Astrocyte (in vitro differentiated cells and primary cell): ENCODE results near the gene TRAP1. TPM values are rescaled to one million over a fixed set of nuclear protein-coding genes. Genes with fewer than 3 reads are reported as not detected.
"Not testable (repeated sequence)": the region's sequence is repeated elsewhere in the genome, so short reads cannot be mapped to it uniquely, and the experiment has no call there.

Source experiments
- DNase-seq: peaks from one replicate; pipeline ENCODE4 v3.0.0-alpha.2; 2010; ENCODE audit warnings: low read depth
- FAIRE-seq: peaks from 2 replicates; lab custom pipeline; 2011; peaks lifted over from hg19 to GRCh38; lab: Jason Lieb, UNC
- H2AFZ ChIP-seq: 2 replicates; pipeline ENCODE4 v1.6.0; 2012; ENCODE audit warnings: low read depth, low read length, inconsistent platforms
- H3K27ac ChIP-seq: 2 replicates; pipeline ENCODE4 v1.5.1; 2011; ENCODE audit warnings: low read depth, low read length, inconsistent platforms
- H3K27me3 ChIP-seq: 2 replicates; pipeline ENCODE4 v1.6.0; 2011; ENCODE audit warnings: low read length, inconsistent platforms; ENCODE audit not compliant: insufficient read depth
- H3K36me3 ChIP-seq: 2 replicates; pipeline ENCODE4 v1.5.1; 2011; ENCODE audit warnings: low read length, inconsistent platforms; ENCODE audit not compliant: insufficient read depth
- H3K4me1 ChIP-seq: 2 replicates; pipeline ENCODE4 v1.5.1; 2011; ENCODE audit warnings: low read length, inconsistent platforms; ENCODE audit not compliant: insufficient read depth
- H3K4me2 ChIP-seq: 2 replicates; pipeline ENCODE4 v1.6.0; 2012; ENCODE audit warnings: low read length, inconsistent platforms
- H3K4me3 ChIP-seq: 2 replicates; pipeline ENCODE4 v1.5.1; 2011; ENCODE audit warnings: low read depth, mild to moderate bottlenecking, low read length, inconsistent platforms; ENCODE audit not compliant: insufficient read depth
- H3K79me2 ChIP-seq: 2 replicates; pipeline ENCODE4 v1.6.0; 2012; ENCODE audit warnings: mild to moderate bottlenecking, low read length, inconsistent platforms; ENCODE audit not compliant: insufficient read depth
- H3K9ac ChIP-seq: 2 replicates; pipeline ENCODE4 v1.6.0; 2012; ENCODE audit warnings: mild to moderate bottlenecking, low read length, inconsistent platforms
- H3K9me3 ChIP-seq: 2 replicates; pipeline ENCODE4 v1.5.1; 2012; ENCODE audit warnings: low read depth, mild to moderate bottlenecking, low read length, inconsistent platforms; ENCODE audit not compliant: insufficient read depth
- H4K20me1 ChIP-seq: 2 replicates; pipeline ENCODE4 v1.6.0; 2012; ENCODE audit warnings: low read length, inconsistent platforms; ENCODE audit not compliant: insufficient read depth
- H3K27ac Mint-ChIP-seq: one replicate; pipeline ENCODE4 v1.8.0; 2021; ENCODE audit warnings: mild to moderate bottlenecking, mixed read lengths; ENCODE audit not compliant: unreplicated experiment
- H3K27me3 Mint-ChIP-seq: one replicate; pipeline ENCODE4 v1.8.0; 2021; ENCODE audit warnings: low read depth, mixed read lengths; ENCODE audit not compliant: unreplicated experiment
- H3K36me3 Mint-ChIP-seq: one replicate; pipeline ENCODE4 v1.8.0; 2021; ENCODE audit warnings: low read depth, mixed read lengths; ENCODE audit not compliant: unreplicated experiment
- H3K4me1 Mint-ChIP-seq: one replicate; pipeline ENCODE4 v1.8.0; 2021; ENCODE audit warnings: low read depth, mixed read lengths; ENCODE audit not compliant: unreplicated experiment
- H3K4me3 Mint-ChIP-seq: one replicate; pipeline ENCODE4 v1.8.0; 2021; ENCODE audit warnings: mild to moderate bottlenecking, moderate library complexity, mixed read lengths; ENCODE audit not compliant: unreplicated experiment
- H3K9me3 Mint-ChIP-seq: one replicate; pipeline ENCODE4 v1.8.0; 2021; ENCODE audit warnings: mild to moderate bottlenecking, mixed read lengths; ENCODE audit not compliant: unreplicated experiment
- CTCF ChIP-seq: IDR thresholded peaks from 2 replicates; pipeline ENCODE4 v1.5.1; 2011; ENCODE audit warnings: low read depth, mild to moderate bottlenecking, inconsistent platforms, low read length, moderate library complexity; ENCODE audit not compliant: insufficient read depth
- EZH2 ChIP-seq: IDR thresholded peaks from 2 replicates; pipeline ENCODE4 v1.6.1; 2012; ENCODE audit warnings: mild to moderate bottlenecking, low read length, inconsistent platforms; ENCODE audit not compliant: insufficient read depth
- total RNA-seq: library from RNA; stranded (reverse); gene quantifications from 2 replicates; pipeline ENCODE4 v1.2.1, GENCODE V29; 2021

Gene TRAP1
- total RNA-seq, 1 donor from 2014 or later: 63.3 TPM

GRCh38 chr16:3609895-3610697, 107.2 kb downstream of the TRAP1 start:
- Histone ChIP-seq H3K4me1 (peaks cover 8% of the 10 kb centered on the region), H3K9ac (peak overlapping the region; percentile 95), H3K36me3 (no peaks in the 10 kb centered on the region), H3K4me2 (peak overlapping the region; percentile 88), H4K20me1 (peaks cover 1% of the 10 kb centered on the region), H3K4me3 (peak overlapping the region; percentile 95), H3K27me3 (no peaks in the 10 kb centered on the region), H3K27ac (no peak overlapping the region), H3K9me3 (no peaks in the 10 kb centered on the region), H2AFZ (no peak overlapping the region), H3K79me2 (peaks cover 36% of the 10 kb centered on the region)
- DNase-seq: no peak
- peak overlapping the region; percentile 89 for H3K4me3 Mint-ChIP-seq
- H3K9me3 Mint-ChIP-seq: no peaks in the 10 kb centered on the region
- FAIRE-seq: no peak
- peaks cover 7% of the 10 kb centered on the region for H3K36me3 Mint-ChIP-seq
- TF ChIP-seq EZH2 (no peak), CTCF (no peak)
- no peaks in the 10 kb centered on the region for H3K27me3 Mint-ChIP-seq
- no peak overlapping the region for H3K27ac Mint-ChIP-seq
- peaks cover 19% of the 10 kb centered on the region for H3K4me1 Mint-ChIP-seq

DNA sequence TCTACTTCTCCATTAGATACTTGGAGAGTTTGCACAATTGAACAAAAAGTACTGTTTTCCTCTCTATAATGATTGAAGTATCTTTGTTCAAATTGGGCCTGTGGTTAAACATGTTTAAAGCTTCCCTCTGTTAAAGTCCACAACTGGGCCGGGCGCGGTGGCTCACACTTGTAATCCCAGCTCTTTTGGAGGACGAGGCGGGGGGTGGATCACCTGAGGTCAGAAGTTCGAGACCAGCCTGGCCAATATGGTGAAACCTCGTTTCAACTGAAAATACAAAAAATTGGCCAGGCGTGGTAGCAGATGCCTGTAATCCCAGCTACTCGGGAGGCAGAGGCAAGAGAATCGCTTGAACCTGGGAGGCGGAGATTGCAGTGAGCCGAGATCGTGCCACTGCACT, 108.3 kb downstream of the TRAP1 start:
- not testable (repeated sequence) for H3K27me3 Mint-ChIP-seq, H3K9me3 Mint-ChIP-seq, H3K4me1 ChIP-seq, H3K36me3 Mint-ChIP-seq, DNase-seq, H3K36me3 ChIP-seq, H3K27me3 ChIP-seq, H3K27ac ChIP-seq, FAIRE-seq, H4K20me1 ChIP-seq, H3K4me2 ChIP-seq, H3K9me3 ChIP-seq, H3K9ac ChIP-seq, H3K27ac Mint-ChIP-seq, H3K4me3 Mint-ChIP-seq, H3K4me3 ChIP-seq, H2AFZ ChIP-seq
- H3K79me2 ChIP-seq: peaks cover 27% of the 10 kb centered on the region
- H3K4me1 Mint-ChIP-seq: peaks cover 19% of the 10 kb centered on the region

- TF ChIP-seq EZH2 (no peak), CTCF (no peak)
- no peak overlapping the region for H3K4me3 Mint-ChIP-seq
- Histone ChIP-seq H3K27ac (no peak overlapping the region), H3K4me3 (no peak overlapping the region), H3K27me3 (no peaks in the 10 kb centered on the region), H2AFZ (no peak overlapping the region), H4K20me1 (no peaks in the 10 kb centered on the region), H3K79me2 (peaks cover 21% of the 10 kb centered on the region), H3K36me3 (no peaks in the 10 kb centered on the region), H3K4me2 (no peak overlapping the region), H3K4me1 (peaks cover 8% of the 10 kb centered on the region), H3K9ac (no peak overlapping the region), H3K9me3 (no peaks in the 10 kb centered on the region)
- no peak for FAIRE-seq
- no peak overlapping the region for H3K27ac Mint-ChIP-seq
- no peaks in the 10 kb centered on the region for H3K9me3 Mint-ChIP-seq
- peaks cover 13% of the 10 kb centered on the region for H3K36me3 Mint-ChIP-seq
- no peaks in the 10 kb centered on the region for H3K27me3 Mint-ChIP-seq
- H3K4me1 Mint-ChIP-seq: peaks cover 14% of the 10 kb centered on the region
- DNase-seq: no peak
Observed at GRCh38 chr16:3608069-3608468, 109.3 kb downstream of the TRAP1 start.

Other genes with a start within 250 kb of the TRAP1 start
- not detected in 2 replicates for gene C16orf90, start 222.0 kb downstream of the TRAP1 start, total RNA-seq
- 15.4 and 16.3 TPM in 2 replicates for gene CLUAP1, start 216.5 kb downstream of the TRAP1 start, total RNA-seq
- 0.17 and 0.23 TPM in 2 replicates for gene NLRC3, start 140.1 kb downstream of the TRAP1 start, total RNA-seq
- gene SLX4, start 105.9 kb downstream of the TRAP1 start, total RNA-seq: 7.8 and 7.9 TPM in 2 replicates
- gene DNASE1, start 62.8 kb downstream of the TRAP1 start, total RNA-seq: 16.2 and 16.9 TPM in 2 replicates
- 42.6 and 53.0 TPM in 2 replicates for gene CREBBP, start 163.2 kb upstream of the TRAP1 start, total RNA-seq